Body of pancreas (tissue), 4 donors: ENCODE measurements around the gene SLC34A1.

Experiments used
- CTCF ChIP-seq, 7 experiments: fragments of 450-650 bp in 4 of 7; fragments of 200-600 bp in 3 of 7; sonication (generic) in 3 of 7; IDR thresholded peaks; one replicate each; pipeline ENCODE4 v1.5.1; 2016 to 2019; ENCODE audit warnings: antibody characterized with exemption in 7 of 7
- POLR2A ChIP-seq, 3 donors: fragments of 450-650 bp; IDR thresholded peaks; one replicate each; pipeline ENCODE4 v1.6.1; 2016; ENCODE audit warnings: antibody characterized with exemption in 3 of 3, mild to moderate bottlenecking in 2 of 3

- no peak for TF ChIP-seq POLR2A (IDR thresholded peaks at IDR 0.05)
- no peak for TF ChIP-seq CTCF (IDR thresholded peaks at IDR 0.05)
Observed at GRCh38 chr5:177386542-177386941, 2.3 kb downstream of the SLC34A1 start.
